Activated CD4-positive, alpha-beta T cell treated with anti-CD3 and anti-CD28 coated beads, Interleukin-2, amount 10 ng/mL, durations not matched to agents 7 days and 5 days (primary cell): Measurements from ENCODE around the gene EBF3. TPM values are rescaled to one million over a fixed set of nuclear protein-coding genes. Genes with fewer than 3 reads are reported as not detected.

Experiments
- CTCF ChIA-PET: fragments of 350-600 bp; sonication (Branson Sonifier 250); formaldehyde crosslinking; loops from one replicate; lab custom pipeline; 2021; ENCODE audit warnings: antibody characterized with exemption; lab: Charles Lee
- POLR2A ChIA-PET: fragments of 350-600 bp; sonication (Branson Sonifier 250); formaldehyde crosslinking; loops from one replicate; lab custom pipeline; 2021; ENCODE audit warnings: antibody characterized with exemption; lab: Charles Lee
- DNase-seq: peaks from one replicate; pipeline ENCODE4 v3.0.0-alpha.2; 2020
- H3K27ac Mint-ChIP-seq: one replicate; pipeline ENCODE4 v1.8.0; 2021; ENCODE audit warnings: mild to moderate bottlenecking, moderate library complexity, mixed read lengths
- H3K27me3 Mint-ChIP-seq: one replicate; pipeline ENCODE4 v1.8.0; 2021; ENCODE audit warnings: mixed read lengths
- H3K36me3 Mint-ChIP-seq: one replicate; pipeline ENCODE4 v1.8.0; 2021; ENCODE audit warnings: low read depth, mixed read lengths
- H3K4me1 Mint-ChIP-seq: one replicate; pipeline ENCODE4 v1.8.0; 2021; ENCODE audit warnings: mixed read lengths
- H3K4me3 Mint-ChIP-seq: one replicate; pipeline ENCODE4 v1.8.0; 2021; ENCODE audit warnings: mild to moderate bottlenecking, moderate library complexity, mixed read lengths
- H3K9me3 Mint-ChIP-seq: one replicate; pipeline ENCODE4 v1.8.0; 2021; ENCODE audit warnings: mixed read lengths
- total RNA-seq, 2 experiments: library from RNA; stranded (reverse); gene quantifications; one replicate each; pipeline ENCODE4 v1.2.3, GENCODE V29; 2021

EBF3 gene
- total RNA-seq, 2 experiments from 2014 or later = not detected

- Mint-ChIP-seq H3K9me3 (no peaks in the 10 kb centered on the region), H3K27ac (no peak overlapping the region), H3K27me3 (no peaks in the 10 kb centered on the region), H3K4me3 (no peak overlapping the region), H3K4me1 (no peaks in the 10 kb centered on the region), H3K36me3 (no peaks in the 10 kb centered on the region)
- ChIA-PET CTCF (no interaction called here), POLR2A (no interaction called here)
- no peak for DNase-seq
Measured at GRCh38 chr10:129934196-129934925, 29.7 kb downstream of the EBF3 start.

- H3K27ac Mint-ChIP-seq = no peak overlapping the region
- CTCF ChIA-PET = no interaction called here
- H3K9me3 Mint-ChIP-seq = no peaks in the 10 kb centered on the region
- no peaks in the 10 kb centered on the region for H3K36me3 Mint-ChIP-seq
- H3K4me3 Mint-ChIP-seq = no peak overlapping the region
- no peaks in the 10 kb centered on the region for H3K27me3 Mint-ChIP-seq
- POLR2A ChIA-PET = no interaction called here
- DNase-seq = no peak
- no peaks in the 10 kb centered on the region for H3K4me1 Mint-ChIP-seq
Measured at GRCh38 chr10:129933456-129934092, 30.5 kb downstream of the EBF3 start.

GRCh38 chr10:129932751-129933433, 31.2 kb downstream of the EBF3 start:
- ChIA-PET POLR2A (no interaction called here), CTCF (no interaction called here)
- DNase-seq = no peak
- Mint-ChIP-seq H3K4me1 (no peaks in the 10 kb centered on the region), H3K36me3 (no peaks in the 10 kb centered on the region), H3K27ac (no peak overlapping the region), H3K27me3 (no peaks in the 10 kb centered on the region), H3K4me3 (no peak overlapping the region), H3K9me3 (no peaks in the 10 kb centered on the region)

- H3K36me3 Mint-ChIP-seq = no peaks in the 10 kb centered on the region
- no peak overlapping the region for H3K4me3 Mint-ChIP-seq
- H3K9me3 Mint-ChIP-seq = no peaks in the 10 kb centered on the region
- ChIA-PET CTCF (no interaction called here), POLR2A (no interaction called here)
- H3K4me1 Mint-ChIP-seq = no peaks in the 10 kb centered on the region
- H3K27ac Mint-ChIP-seq = no peak overlapping the region
- no peaks in the 10 kb centered on the region for H3K27me3 Mint-ChIP-seq
- DNase-seq = no peak
Measured at GRCh38 chr10:129932182-129932581, 31.9 kb downstream of the EBF3 start.

- no peaks in the 10 kb centered on the region for H3K27me3 Mint-ChIP-seq
- ChIA-PET CTCF (no interaction called here), POLR2A (no interaction called here)
- no peak for DNase-seq
- no peak overlapping the region for H3K4me3 Mint-ChIP-seq
- H3K27ac Mint-ChIP-seq = no peak overlapping the region
- no peaks in the 10 kb centered on the region for H3K36me3 Mint-ChIP-seq
- no peaks in the 10 kb centered on the region for H3K4me1 Mint-ChIP-seq
- no peaks in the 10 kb centered on the region for H3K9me3 Mint-ChIP-seq
Measured at GRCh38 chr10:129929343-129930292, 34.5 kb downstream of the EBF3 start.

- Mint-ChIP-seq H3K27ac (no peak overlapping the region), H3K4me1 (no peaks in the 10 kb centered on the region), H3K36me3 (no peaks in the 10 kb centered on the region), H3K27me3 (no peaks in the 10 kb centered on the region), H3K9me3 (no peaks in the 10 kb centered on the region), H3K4me3 (no peak overlapping the region)
- CTCF ChIA-PET = no interaction called here
- DNase-seq = no peak
- POLR2A ChIA-PET = no interaction called here
Measured at GRCh38 chr10:129927351-129928120, 36.5 kb downstream of the EBF3 start.

GRCh38 chr10:129926066-129927055, 37.7 kb downstream of the EBF3 start:
- ChIA-PET CTCF (no interaction called here), POLR2A (no interaction called here)
- H3K27ac Mint-ChIP-seq = no peak overlapping the region
- no peaks in the 10 kb centered on the region for H3K4me1 Mint-ChIP-seq
- H3K4me3 Mint-ChIP-seq = no peak overlapping the region
- H3K36me3 Mint-ChIP-seq = no peaks in the 10 kb centered on the region
- no peak for DNase-seq
- H3K9me3 Mint-ChIP-seq = no peaks in the 10 kb centered on the region
- no peaks in the 10 kb centered on the region for H3K27me3 Mint-ChIP-seq

- ChIA-PET POLR2A (no interaction called here), CTCF (no interaction called here)
- no peak for DNase-seq
- Mint-ChIP-seq H3K27me3 (no peaks in the 10 kb centered on the region), H3K27ac (no peak overlapping the region), H3K36me3 (no peaks in the 10 kb centered on the region), H3K9me3 (no peaks in the 10 kb centered on the region), H3K4me1 (no peaks in the 10 kb centered on the region), H3K4me3 (no peak overlapping the region)
Measured at GRCh38 chr10:129924375-129925085, 39.5 kb downstream of the EBF3 start.

- H3K4me3 Mint-ChIP-seq = no peak overlapping the region
- DNase-seq = no peak
- H3K4me1 Mint-ChIP-seq = no peaks in the 10 kb centered on the region
- H3K27ac Mint-ChIP-seq = no peak overlapping the region
- ChIA-PET POLR2A (no interaction called here), CTCF (no interaction called here)
- H3K36me3 Mint-ChIP-seq = no peaks in the 10 kb centered on the region
- no peaks in the 10 kb centered on the region for H3K9me3 Mint-ChIP-seq
- H3K27me3 Mint-ChIP-seq = no peaks in the 10 kb centered on the region
Measured at GRCh38 chr10:129922598-129923123, 41.4 kb downstream of the EBF3 start.

- H3K27ac Mint-ChIP-seq = no peak overlapping the region
- H3K27me3 Mint-ChIP-seq = no peaks in the 10 kb centered on the region
- ChIA-PET CTCF (no interaction called here), POLR2A (no interaction called here)
- no peak for DNase-seq
- H3K4me1 Mint-ChIP-seq = no peaks in the 10 kb centered on the region
- no peaks in the 10 kb centered on the region for H3K36me3 Mint-ChIP-seq
- no peak overlapping the region for H3K4me3 Mint-ChIP-seq
- H3K9me3 Mint-ChIP-seq = no peaks in the 10 kb centered on the region
Measured at GRCh38 chr10:129921801-129922597, 42.1 kb downstream of the EBF3 start.
